A549 treated with Hydrocortisone at 1 μM for 4 hours (cell line): ENCODE measurements around the gene CAMSAP1. TPM values are rescaled to one million over a fixed set of nuclear protein-coding genes. Genes with fewer than 3 reads are reported as not detected.

ENCODE experiments used
- total RNA-seq: library from RNA; stranded (reverse); fragments of 200-300 nt; extraction: Qiagen RNA extraction; gene quantifications from 5 replicates; pipeline ENCODE4 v1.2.3, GENCODE V29; 2022

Gene CAMSAP1
- 19.6 to 30.8 TPM (median 22.1 TPM) in 5 replicates for total RNA-seq

GRCh38 chr9:135907431-135908092, at the start of gene CAMSAP1:
Gene CAMSAP1 (minus strand): TSS chr9:135907546. CDS start chr9:135907159, 387 bp downstream.

Other genes starting within 250 kb of the CAMSAP1 start
- 0.13 to 0.16 TPM in 2 of 5 replicates, not detected in the others for gene LCN9, start 244.2 kb downstream of the CAMSAP1 start, total RNA-seq
- 0.09 to 0.12 TPM in 2 of 5 replicates, not detected in the others for gene SOHLH1, start 208.1 kb downstream of the CAMSAP1 start, total RNA-seq
- gene KCNT1, start 205.4 kb downstream of the CAMSAP1 start, total RNA-seq, result not detected in 5 replicates
- gene UBAC1, start 53.8 kb upstream of the CAMSAP1 start, total RNA-seq, result 32.1 to 38.0 TPM (median 34.6 TPM) in 5 replicates
- 32.4 to 36.5 TPM (median 34.7 TPM) in 5 replicates for gene NACC2, start 187.7 kb upstream of the CAMSAP1 start, total RNA-seq
- gene TMEM250, start 211.3 kb upstream of the CAMSAP1 start, total RNA-seq, result 36.5 to 48.0 TPM (median 45.2 TPM) in 5 replicates